Epidermal melanocyte (primary cell): ENCODE measurements around the gene MBNL1.

Source experiments
- DNase-seq: peaks from one replicate; pipeline ENCODE4 v3.0.0; 2011; ENCODE audit warnings: low spot score; ENCODE audit not compliant: insufficient read length

The MBNL1 gene

GRCh38 chr3:152268555-152269055, at the start of gene MBNL1:
TSS of gene MBNL1 (plus strand) at chr3:152268929. CDS start at chr3:152300194, 31,265 bp downstream.
- no peak for DNase-seq

GRCh38 chr3:152219216-152219615, 49.5 kb upstream of the MBNL1 start:
- DNase-seq: no peak

GRCh38 chr3:152219769-152220255, 48.9 kb upstream of the MBNL1 start:
- DNase-seq: no peak

GRCh38 chr3:152222327-152222726, 46.4 kb upstream of the MBNL1 start:
- no peak for DNase-seq

GRCh38 chr3:152225201-152225600, 43.5 kb upstream of the MBNL1 start:
- DNase-seq: no peak

GRCh38 chr3:152226176-152226575, 42.6 kb upstream of the MBNL1 start:
- DNase-seq: no peak

- DNase-seq: no peak
Observed at GRCh38 chr3:152227027-152227426, 41.7 kb upstream of the MBNL1 start.

GRCh38 chr3:152229692-152230091, 39.0 kb upstream of the MBNL1 start:
- DNase-seq: no peak

GRCh38 chr3:152230370-152230769, 38.4 kb upstream of the MBNL1 start:
- no peak for DNase-seq

- DNase-seq: no peak
Observed at GRCh38 chr3:152232001-152232400, 36.7 kb upstream of the MBNL1 start.

- no peak for DNase-seq
Observed at GRCh38 chr3:152232679-152233078, 36.0 kb upstream of the MBNL1 start.

- DNase-seq: no peak
Observed at GRCh38 chr3:152234657-152235375, 33.9 kb upstream of the MBNL1 start.

GRCh38 chr3:152235709-152236298, 32.9 kb upstream of the MBNL1 start:
- no peak for DNase-seq

- DNase-seq: no peak
Observed at GRCh38 chr3:152236716-152237115, 32.0 kb upstream of the MBNL1 start.

GRCh38 chr3:152241142-152242017, 27.3 kb upstream of the MBNL1 start:
- no peak for DNase-seq

- no peak for DNase-seq
Observed at GRCh38 chr3:152243301-152243711, 25.4 kb upstream of the MBNL1 start.

GRCh38 chr3:152243721-152244516, 24.8 kb upstream of the MBNL1 start:
- DNase-seq: no peak

GRCh38 chr3:152244517-152244888, 24.2 kb upstream of the MBNL1 start:
- no peak for DNase-seq

- DNase-seq: no peak
Observed at GRCh38 chr3:152245498-152246170, 23.1 kb upstream of the MBNL1 start.

- DNase-seq: no peak
Observed at GRCh38 chr3:152251916-152252315, 16.8 kb upstream of the MBNL1 start.
